Measurements from ENCODE around the gene ORM2.

ORM2 gene

GRCh38 chr9:114356792-114357191 lies 27.1 kb downstream of the ORM2 start:
- no peak overlapping the region for H3K4me3 ChIP-seq (ENCODE audit: low read depth, low read length)
- no peak for TF ChIP-seq CTCF (IDR thresholded peaks at IDR 0.05; ENCODE audit: low read depth, low read length)

- no peak overlapping the region for H3K4me3 ChIP-seq (ENCODE audit: low read depth, low read length)
- no peak for TF ChIP-seq CTCF (IDR thresholded peaks at IDR 0.05; ENCODE audit: low read depth, low read length)
These were observed 27.7 kb downstream of the ORM2 start for GRCh38 chr9:114357360-114357759.

GRCh38 chr9:114357911-114358328 lies 28.3 kb downstream of the ORM2 start:
- no peak overlapping the region for H3K4me3 ChIP-seq (ENCODE audit: low read depth, low read length)
- no peak for TF ChIP-seq CTCF (IDR thresholded peaks at IDR 0.05; ENCODE audit: low read depth, low read length)

DNA sequence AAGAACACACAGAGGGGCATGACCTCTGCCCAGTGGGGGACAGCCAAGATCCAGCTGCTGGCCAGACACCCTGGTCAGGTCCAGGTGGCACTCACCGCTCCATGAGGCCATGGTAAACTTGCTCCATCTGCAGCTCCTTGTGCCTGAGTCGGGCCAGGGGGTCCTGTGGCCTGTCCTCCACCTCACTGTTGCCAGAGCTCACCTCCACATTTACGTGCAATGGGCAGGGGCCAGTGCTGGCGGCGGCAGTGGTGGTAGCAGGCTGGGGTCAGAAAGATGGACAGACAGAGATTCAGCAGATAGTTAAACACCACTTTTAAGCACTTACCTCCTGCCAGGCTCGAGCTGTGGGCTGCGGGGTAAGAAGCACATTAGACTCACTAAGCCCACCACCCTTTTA lies 30.1 kb downstream of the ORM2 start:
- no peak for TF ChIP-seq CTCF (IDR thresholded peaks at IDR 0.05; ENCODE audit: low read depth, low read length)
- no peak overlapping the region for H3K4me3 ChIP-seq (ENCODE audit: low read depth, low read length)

DNA sequence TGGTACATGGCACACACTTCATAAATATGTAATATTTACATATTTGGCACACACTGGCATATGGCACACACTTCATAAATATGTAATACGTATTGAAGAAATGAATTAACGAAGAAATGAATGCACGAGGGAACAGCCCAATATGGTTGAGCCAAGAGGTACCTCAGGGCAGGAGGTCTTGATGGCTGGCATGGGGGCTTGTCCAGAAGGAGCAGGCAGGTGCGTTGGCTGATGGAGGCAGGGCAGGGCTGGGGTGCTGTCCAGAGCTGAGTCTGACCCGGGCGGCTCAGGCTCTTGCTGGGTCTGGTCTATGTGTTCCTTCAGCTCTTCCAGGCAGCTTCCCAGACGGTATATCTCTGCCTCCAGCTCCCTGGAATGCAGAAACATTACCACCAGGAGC lies 31.9 kb downstream of the ORM2 start:
- H3K4me3 ChIP-seq (ENCODE audit: low read depth, low read length) = no peak overlapping the region
- no peak for TF ChIP-seq CTCF (IDR thresholded peaks at IDR 0.05; ENCODE audit: low read depth, low read length)

- no peak for TF ChIP-seq CTCF (IDR thresholded peaks at IDR 0.05; ENCODE audit: low read depth, low read length)
- no peak overlapping the region for H3K4me3 ChIP-seq (ENCODE audit: low read depth, low read length)
These were observed 32.7 kb downstream of the ORM2 start for GRCh38 chr9:114362394-114362793.

DNA sequence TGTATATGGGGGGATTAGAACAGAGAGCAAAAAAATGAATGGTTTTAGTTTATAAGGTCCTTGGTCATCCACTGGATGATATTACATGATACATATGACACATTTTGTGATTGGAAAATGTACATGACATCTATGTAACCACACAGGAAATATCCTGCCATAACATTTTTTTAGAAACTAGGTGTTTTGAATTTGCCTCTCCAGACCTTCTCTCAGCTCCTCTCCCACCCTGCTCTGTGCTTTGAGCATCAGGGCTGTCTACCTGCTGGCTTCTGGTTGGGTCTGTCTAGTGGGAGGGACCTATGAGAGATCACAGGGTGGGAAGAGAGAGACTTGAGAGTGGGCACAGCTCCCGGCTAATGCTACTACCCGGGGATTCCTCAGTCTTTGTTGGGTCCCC lies 33.8 kb downstream of the ORM2 start:
- no peak for TF ChIP-seq CTCF (IDR thresholded peaks at IDR 0.05; ENCODE audit: low read depth, low read length)
- no peak overlapping the region for H3K4me3 ChIP-seq (ENCODE audit: low read depth, low read length)
